PC-9 (cell line): Measurements from ENCODE around the gene OR7C2.

Source experiments
- CTCF ChIP-seq: fragments of 200-600 bp; sonication (generic); conservative IDR thresholded peaks from 2 replicates; pipeline ENCODE4 v1.6.1; 2017; ENCODE audit warnings: mixed run types, antibody characterized with exemption, mild to moderate bottlenecking, moderate library complexity
- EZH2 ChIP-seq: fragments of 200-600 bp; sonication (generic); IDR thresholded peaks from 2 replicates; pipeline ENCODE4 v1.8.0; 2017; ENCODE audit warnings: antibody characterized with exemption, low read depth

DNA sequence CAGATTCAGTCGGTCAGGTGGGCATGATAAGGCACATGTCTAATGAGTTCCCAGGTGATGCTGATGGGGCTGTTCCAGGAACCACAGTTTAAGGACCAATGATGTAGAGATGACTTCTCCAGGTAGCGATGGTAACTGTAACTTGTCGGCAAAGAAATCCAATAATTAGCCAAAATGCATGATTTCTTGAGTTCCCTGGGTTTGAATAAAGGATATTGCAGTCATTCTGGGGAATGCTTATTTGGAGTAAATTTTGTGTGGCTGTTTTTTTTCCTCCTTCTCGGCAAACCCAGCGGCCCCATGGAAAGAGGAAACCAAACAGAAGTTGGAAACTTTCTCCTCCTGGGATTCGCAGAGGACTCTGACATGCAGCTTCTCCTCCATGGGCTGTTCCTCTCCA, at the start of gene OR7C2:
- TF ChIP-seq CTCF (no peak), EZH2 (no peak)
